ENCODE results near the gene SYT2.
"Not testable (repeated sequence)": the region's sequence is repeated elsewhere in the genome, so short reads cannot be mapped to it uniquely, and the experiment has no call there.

Gene SYT2

DNA sequence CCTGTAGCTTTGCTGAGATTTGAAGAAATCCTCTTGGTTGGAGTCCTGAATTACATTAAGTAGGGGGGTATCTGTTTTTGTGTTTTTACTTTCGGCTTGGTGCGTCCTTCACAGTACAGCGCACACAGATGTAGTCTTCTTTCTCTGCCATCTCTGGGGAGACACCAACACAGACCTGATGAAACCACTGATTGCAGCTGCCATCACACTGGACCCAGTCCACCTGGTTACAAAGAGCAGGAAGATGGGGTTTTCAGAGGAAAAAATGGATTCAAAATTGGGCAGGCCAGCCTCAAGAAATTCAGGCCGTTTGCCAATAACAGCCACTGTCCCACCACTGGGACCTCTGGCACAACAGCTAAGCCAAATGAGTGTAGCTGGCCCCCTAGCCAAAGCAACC is 18.7 kb upstream of the SYT2 start:
- Histone ChIP-seq H3K4me3 (replicated peaks; ENCODE audit: insufficient read depth, low read length) (no peak overlapping the region), H3K27me3 (ENCODE audit: insufficient read depth, poor library complexity, severe bottlenecking) (no peaks in the 10 kb centered on the region), H3K27ac (replicated peaks) (no peak overlapping the region)
- DNase-seq (ENCODE audit: low read depth in 1 of 2, low spot score in 1 of 2) = no peak
- TF ChIP-seq POLR2AphosphoS5 (IDR thresholded peaks at IDR 0.05; ENCODE audit: low read depth) = no peak

DNA sequence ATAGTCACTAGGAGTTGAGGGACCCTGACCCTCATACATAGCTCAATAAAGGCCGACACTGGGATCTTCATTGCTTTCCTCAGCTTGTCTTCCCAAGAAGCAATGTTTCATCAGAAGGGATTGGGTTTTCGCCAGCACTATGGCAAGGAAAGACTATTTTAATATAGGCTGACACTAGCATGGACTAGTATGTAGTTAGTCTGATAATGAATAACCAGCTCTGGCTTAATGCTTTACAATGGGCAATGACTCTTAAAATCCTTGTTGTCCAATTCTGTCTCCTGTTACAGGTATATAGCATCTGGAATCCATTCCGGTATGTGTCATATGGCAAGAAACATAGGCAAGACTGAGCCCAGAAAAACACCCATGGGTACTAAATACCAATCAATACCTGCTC is 15.3 kb upstream of the SYT2 start:
- no peak overlapping the region for H3K27ac ChIP-seq (replicated peaks)
- H3K4me3 ChIP-seq (replicated peaks; ENCODE audit: insufficient read depth, low read length) = no peak overlapping the region
- no peaks in the 10 kb centered on the region for H3K27me3 ChIP-seq (ENCODE audit: insufficient read depth, poor library complexity, severe bottlenecking)
- TF ChIP-seq, protein P1, sequence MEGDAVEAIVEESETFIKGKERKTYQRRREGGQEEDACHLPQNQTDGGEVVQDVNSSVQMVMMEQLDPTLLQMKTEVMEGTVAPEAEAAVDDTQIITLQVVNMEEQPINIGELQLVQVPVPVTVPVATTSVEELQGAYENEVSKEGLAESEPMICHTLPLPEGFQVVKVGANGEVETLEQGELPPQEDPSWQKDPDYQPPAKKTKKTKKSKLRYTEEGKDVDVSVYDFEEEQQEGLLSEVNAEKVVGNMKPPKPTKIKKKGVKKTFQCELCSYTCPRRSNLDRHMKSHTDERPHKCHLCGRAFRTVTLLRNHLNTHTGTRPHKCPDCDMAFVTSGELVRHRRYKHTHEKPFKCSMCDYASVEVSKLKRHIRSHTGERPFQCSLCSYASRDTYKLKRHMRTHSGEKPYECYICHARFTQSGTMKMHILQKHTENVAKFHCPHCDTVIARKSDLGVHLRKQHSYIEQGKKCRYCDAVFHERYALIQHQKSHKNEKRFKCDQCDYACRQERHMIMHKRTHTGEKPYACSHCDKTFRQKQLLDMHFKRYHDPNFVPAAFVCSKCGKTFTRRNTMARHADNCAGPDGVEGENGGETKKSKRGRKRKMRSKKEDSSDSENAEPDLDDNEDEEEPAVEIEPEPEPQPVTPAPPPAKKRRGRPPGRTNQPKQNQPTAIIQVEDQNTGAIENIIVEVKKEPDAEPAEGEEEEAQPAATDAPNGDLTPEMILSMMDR (IDR thresholded peaks at IDR 0.05; ENCODE audit: insufficient read depth, low read length) = no peak
- TF ChIP-seq, protein P2, sequence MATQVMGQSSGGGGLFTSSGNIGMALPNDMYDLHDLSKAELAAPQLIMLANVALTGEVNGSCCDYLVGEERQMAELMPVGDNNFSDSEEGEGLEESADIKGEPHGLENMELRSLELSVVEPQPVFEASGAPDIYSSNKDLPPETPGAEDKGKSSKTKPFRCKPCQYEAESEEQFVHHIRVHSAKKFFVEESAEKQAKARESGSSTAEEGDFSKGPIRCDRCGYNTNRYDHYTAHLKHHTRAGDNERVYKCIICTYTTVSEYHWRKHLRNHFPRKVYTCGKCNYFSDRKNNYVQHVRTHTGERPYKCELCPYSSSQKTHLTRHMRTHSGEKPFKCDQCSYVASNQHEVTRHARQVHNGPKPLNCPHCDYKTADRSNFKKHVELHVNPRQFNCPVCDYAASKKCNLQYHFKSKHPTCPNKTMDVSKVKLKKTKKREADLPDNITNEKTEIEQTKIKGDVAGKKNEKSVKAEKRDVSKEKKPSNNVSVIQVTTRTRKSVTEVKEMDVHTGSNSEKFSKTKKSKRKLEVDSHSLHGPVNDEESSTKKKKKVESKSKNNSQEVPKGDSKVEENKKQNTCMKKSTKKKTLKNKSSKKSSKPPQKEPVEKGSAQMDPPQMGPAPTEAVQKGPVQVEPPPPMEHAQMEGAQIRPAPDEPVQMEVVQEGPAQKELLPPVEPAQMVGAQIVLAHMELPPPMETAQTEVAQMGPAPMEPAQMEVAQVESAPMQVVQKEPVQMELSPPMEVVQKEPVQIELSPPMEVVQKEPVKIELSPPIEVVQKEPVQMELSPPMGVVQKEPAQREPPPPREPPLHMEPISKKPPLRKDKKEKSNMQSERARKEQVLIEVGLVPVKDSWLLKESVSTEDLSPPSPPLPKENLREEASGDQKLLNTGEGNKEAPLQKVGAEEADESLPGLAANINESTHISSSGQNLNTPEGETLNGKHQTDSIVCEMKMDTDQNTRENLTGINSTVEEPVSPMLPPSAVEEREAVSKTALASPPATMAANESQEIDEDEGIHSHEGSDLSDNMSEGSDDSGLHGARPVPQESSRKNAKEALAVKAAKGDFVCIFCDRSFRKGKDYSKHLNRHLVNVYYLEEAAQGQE (IDR thresholded peaks at IDR 0.05; ENCODE audit: insufficient replicate concordance, low read depth) = no peak
- TF ChIP-seq GABPA (IDR thresholded peaks at IDR 0.05; ENCODE audit: low read depth) = no peak
- TF ChIP-seq SPI1 (IDR thresholded peaks at IDR 0.05; ENCODE audit: borderline replicate concordance, low read depth) = no peak
- TF ChIP-seq POLR2AphosphoS5 (IDR thresholded peaks at IDR 0.05; ENCODE audit: low read depth) = no peak
- DNase-seq (ENCODE audit: low read depth in 1 of 2, low spot score in 1 of 2) = no peak

DNA sequence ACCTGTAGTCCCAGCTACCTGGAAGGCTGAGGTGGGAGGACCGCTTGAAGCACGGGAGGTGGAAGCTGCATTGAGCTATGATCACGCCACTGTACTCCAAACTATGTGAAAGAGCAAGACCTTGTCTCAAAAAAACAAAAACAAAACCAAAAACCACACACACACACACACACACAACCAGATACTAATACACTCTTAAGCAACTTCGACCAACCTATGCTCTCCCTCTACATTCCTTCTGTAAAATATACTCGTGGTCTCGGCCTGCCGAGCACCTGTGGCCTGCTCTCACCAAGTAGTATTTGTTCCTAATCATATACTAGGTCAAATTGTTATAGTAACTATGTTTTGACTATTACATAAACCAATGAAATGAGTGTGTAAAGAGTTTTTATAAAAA is 13.5 kb upstream of the SYT2 start:
- Histone ChIP-seq H3K27ac (replicated peaks) (no peak overlapping the region), H3K27me3 (ENCODE audit: insufficient read depth, poor library complexity, severe bottlenecking) (no peaks in the 10 kb centered on the region), H3K4me3 (replicated peaks; ENCODE audit: insufficient read depth, low read length) (no peak overlapping the region)
- TF ChIP-seq, protein P1 (IDR thresholded peaks at IDR 0.05; ENCODE audit: insufficient read depth, low read length) = no peak
- no peak for TF ChIP-seq POLR2AphosphoS5 (IDR thresholded peaks at IDR 0.05; ENCODE audit: low read depth)
- no peak for TF ChIP-seq SPI1 (IDR thresholded peaks at IDR 0.05; ENCODE audit: borderline replicate concordance, low read depth)
- TF ChIP-seq, protein P2 (IDR thresholded peaks at IDR 0.05; ENCODE audit: insufficient replicate concordance, low read depth) = no peak
- DNase-seq (ENCODE audit: low read depth in 1 of 2, low spot score in 1 of 2) = no peak

DNA sequence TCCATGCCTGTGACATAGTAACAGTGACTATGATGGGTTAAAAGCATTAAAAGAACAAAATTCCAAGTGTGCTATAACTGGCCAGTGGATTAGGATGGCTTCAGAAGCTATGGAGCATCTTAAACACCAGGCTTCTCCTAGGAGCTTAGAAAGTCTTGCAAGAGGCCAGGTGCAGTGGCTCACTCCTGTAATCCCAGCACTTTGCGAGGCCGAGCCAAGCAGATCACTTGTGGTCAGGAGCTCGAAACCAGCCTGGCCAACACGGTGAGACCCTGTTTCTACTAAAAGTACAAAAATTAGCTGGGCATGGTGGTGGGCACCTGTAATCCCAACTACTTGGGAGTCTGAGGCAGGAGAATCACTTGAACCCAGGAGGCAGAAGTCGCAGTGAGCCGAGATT is 12.8 kb upstream of the SYT2 start:
- not testable (repeated sequence) for H3K4me3 ChIP-seq (replicated peaks; ENCODE audit: insufficient read depth, low read length); H3K27me3 ChIP-seq (ENCODE audit: insufficient read depth, poor library complexity, severe bottlenecking); H3K27ac ChIP-seq (replicated peaks); DNase-seq (ENCODE audit: low read depth in 1 of 2, low spot score in 1 of 2)

DNA sequence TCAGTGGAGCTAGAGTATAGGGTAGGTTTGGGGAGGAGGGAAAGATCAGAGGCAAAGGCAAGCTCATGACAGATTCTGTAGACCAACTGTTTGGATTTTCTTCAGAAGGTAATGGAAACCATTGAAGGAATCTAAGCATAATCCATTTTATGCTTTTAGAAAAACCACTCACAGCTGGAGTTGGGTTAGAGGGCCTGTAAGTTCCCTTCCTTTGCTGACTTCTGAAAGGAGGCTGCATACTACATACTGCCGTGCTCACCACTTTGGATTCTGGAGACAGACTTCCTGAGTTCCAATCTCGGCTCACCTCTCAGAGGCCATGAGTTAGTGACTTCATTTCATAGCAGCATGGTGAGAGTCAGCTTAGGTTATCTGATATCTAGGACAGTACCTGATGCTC is 6.4 kb upstream of the SYT2 start:
- no peak overlapping the region for H3K27ac ChIP-seq (replicated peaks)
- no peak for TF ChIP-seq SPI1 (IDR thresholded peaks at IDR 0.05; ENCODE audit: borderline replicate concordance, low read depth)
- TF ChIP-seq POLR2AphosphoS5 (IDR thresholded peaks at IDR 0.05; ENCODE audit: low read depth) = no peak
- no peak for TF ChIP-seq GABPA (IDR thresholded peaks at IDR 0.05; ENCODE audit: low read depth)
- TF ChIP-seq, protein P1 (IDR thresholded peaks at IDR 0.05; ENCODE audit: insufficient read depth, low read length) = no peak
- TF ChIP-seq, protein P2 (IDR thresholded peaks at IDR 0.05; ENCODE audit: insufficient replicate concordance, low read depth) = no peak
- no peak overlapping the region for H3K4me3 ChIP-seq (replicated peaks; ENCODE audit: insufficient read depth, low read length)
- no peak for DNase-seq (ENCODE audit: low read depth in 1 of 2, low spot score in 1 of 2)
- peaks cover 24% of the 10 kb centered on the region for H3K27me3 ChIP-seq (ENCODE audit: insufficient read depth, poor library complexity, severe bottlenecking)

DNA sequence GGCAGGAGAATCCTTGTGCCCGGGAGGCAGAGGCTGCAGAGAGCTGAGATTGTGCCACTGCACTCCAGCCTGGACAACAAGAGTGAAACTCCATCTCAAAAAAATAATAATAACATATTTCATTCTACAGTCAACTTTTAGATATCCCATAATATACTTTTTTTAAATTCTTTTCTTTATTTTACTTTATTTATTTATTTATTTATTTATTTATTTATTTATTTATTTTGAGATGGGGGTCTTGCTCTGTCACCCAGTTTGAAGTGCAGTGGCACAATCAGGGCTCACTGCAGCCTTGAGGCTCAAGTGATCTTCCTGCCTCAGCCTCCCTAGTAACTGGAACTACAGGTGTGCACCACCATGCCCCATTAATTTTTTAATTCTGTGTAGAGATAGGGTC is 3.9 kb upstream of the SYT2 start:
- peaks cover 49% of the 10 kb centered on the region for H3K27me3 ChIP-seq (ENCODE audit: insufficient read depth, poor library complexity, severe bottlenecking)

More for the DNA sequence above, 3.9 kb upstream of the SYT2 start:
- not testable (repeated sequence) for H3K4me3 ChIP-seq (replicated peaks; ENCODE audit: insufficient read depth, low read length); DNase-seq (ENCODE audit: low read depth in 1 of 2, low spot score in 1 of 2); H3K27ac ChIP-seq (replicated peaks)
